GM18519 (cell line): ENCODE results near the gene ARID5B.

Experiments used
- ATAC-seq: cut with Tn5 transposase; IDR thresholded peaks from one replicate; pipeline ENCODE4 v1.9.1; 2021; ENCODE audit warnings: mild to moderate bottlenecking, moderate library complexity; ENCODE audit not compliant: unreplicated experiment, low FRiP score

ARID5B gene

GRCh38 chr10:61902445-61903220, 1.1 kb downstream of the ARID5B start:
- no peak for ATAC-seq

- ATAC-seq = peak; percentile 35
Measured at GRCh38 chr10:61903221-61903927, 1.9 kb downstream of the ARID5B start.

DNA sequence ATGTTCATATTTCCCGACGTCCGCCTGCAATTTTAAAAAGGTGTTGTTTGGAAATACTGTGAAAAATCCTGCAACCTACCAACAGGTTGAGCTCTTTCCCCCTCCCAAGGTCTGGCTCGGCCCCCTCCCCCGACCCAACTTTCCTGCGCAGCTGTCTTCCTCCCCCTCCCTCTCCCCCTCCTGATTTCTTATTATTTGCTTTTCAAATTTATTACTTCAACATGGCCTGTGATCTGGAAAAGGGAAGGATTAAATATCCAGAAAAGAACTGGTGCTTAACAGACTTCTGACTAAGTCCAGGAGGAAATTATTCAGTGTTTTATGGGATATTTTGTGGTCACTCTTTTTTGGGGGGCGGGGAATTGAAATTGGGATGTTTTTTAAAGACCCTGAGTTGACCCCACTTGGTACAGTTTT, 2.4 kb downstream of the ARID5B start:
- no peak for ATAC-seq

GRCh38 chr10:61904733-61905725, 3.5 kb downstream of the ARID5B start:
- ATAC-seq = no peak

- ATAC-seq = no peak
Measured at GRCh38 chr10:61905837-61906561, 4.5 kb downstream of the ARID5B start.

GRCh38 chr10:61906562-61906901, 5.0 kb downstream of the ARID5B start:
- no peak for ATAC-seq

DNA sequence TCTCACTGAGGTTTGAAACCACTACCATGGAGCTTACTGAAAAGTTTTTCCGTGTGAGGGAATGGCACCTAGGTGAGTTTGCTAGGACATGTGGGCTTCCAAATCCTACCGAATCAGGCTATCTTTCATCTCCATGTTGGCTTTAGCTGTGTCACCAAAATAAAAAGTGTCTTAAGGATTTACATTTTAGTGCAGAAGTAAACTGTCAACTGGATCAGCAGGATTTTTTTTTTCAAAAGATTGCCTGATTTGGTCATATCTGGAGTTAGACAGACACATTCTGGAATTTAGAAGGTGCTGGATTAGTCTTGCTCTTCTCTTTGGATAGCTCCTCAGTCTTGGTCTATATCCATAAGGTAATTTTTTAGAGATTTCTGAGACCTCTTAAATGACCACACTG, 5.5 kb downstream of the ARID5B start:
- ATAC-seq = no peak

GRCh38 chr10:61907587-61907986, 6.1 kb downstream of the ARID5B start:
- ATAC-seq = no peak

DNA sequence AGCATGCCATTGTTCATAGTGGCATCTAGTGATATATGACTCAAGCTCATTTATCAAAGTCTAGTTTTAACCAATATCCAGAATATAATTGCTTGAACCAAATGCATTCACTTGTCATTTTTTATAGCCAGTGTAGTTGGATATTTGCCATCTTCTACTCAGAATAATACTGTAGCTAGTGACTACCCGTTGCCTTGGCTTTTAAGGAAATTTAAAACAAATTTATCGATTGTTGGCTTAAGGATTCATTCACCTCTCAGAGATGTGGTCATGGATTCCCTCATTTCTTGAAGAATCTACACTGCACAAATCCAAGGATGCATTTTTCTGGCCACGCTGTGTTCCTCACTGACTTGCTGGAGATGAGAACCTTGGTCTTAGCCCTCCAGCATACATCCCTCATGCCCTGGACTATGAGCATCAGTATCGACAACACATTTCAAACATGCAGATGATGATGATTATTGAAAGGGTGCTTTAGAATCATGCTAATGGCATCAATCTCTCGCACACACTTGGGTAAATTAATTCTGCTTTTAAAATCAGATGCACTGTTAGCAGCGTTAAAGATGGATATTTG, 8.8 kb downstream of the ARID5B start:
- ATAC-seq = no peak

DNA sequence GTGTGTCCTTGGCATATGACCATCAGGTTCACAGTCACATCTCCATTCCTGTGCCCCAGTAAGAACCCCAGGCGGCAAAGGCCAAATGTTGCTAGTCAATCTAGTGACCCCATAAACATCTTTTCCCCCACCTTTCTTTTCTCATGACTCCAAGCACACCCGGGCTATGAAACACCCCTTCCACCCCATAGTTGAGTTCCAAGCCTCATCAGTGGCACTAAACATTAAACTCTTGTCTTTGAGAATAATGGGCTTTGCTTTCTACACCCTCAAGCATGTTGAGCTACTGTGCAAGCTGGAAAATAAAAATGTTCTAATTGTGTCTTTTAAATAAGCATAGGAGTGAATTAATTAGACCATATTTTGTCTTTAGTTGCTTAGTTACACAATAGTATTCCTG, 9.4 kb downstream of the ARID5B start:
- ATAC-seq = no peak

DNA sequence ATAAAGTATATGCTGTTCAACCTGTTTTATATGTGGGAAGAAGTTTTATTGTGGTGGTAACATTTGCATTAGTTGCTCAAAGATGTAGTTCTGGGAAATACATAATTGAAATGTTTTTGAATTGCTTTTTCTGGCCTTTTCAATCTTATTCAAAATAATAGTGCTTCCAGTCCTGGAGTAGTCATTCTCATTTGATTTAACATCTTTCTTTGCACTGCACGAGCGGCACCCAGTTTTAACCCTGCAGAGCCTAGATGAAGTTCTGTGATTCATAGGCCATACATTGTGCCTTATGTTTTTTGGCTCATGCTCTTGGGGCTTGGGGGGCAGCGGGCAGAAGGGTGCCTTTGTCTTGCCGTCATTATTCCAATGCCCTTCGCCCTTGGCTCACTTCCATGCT, 9.9 kb downstream of the ARID5B start:
- no peak for ATAC-seq

GRCh38 chr10:61912981-61913380, 11.5 kb downstream of the ARID5B start:
- no peak for ATAC-seq

GRCh38 chr10:61918140-61918539, 16.6 kb downstream of the ARID5B start:
- no peak for ATAC-seq

DNA sequence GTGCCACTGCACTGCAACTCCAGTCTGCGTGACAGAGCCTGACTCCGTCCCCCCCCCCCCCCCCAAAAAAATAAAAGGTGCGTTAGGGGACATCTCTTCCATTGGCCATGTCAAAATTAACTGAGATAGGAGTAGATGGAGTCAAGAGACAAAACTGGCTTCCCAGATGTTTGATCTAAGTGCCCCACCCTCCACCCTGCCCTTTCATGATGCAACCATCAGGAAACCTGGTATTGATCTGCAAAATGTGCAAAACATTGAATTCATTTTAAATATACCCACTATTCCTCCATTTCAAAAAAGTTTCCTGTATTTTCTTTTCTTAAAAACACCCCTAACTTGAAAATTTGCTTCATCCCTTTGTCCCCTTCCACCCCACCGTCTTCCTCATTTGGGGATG, 17.5 kb downstream of the ARID5B start:
- ATAC-seq = no peak

GRCh38 chr10:61919646-61920215, 18.2 kb downstream of the ARID5B start:
- ATAC-seq = no peak

DNA sequence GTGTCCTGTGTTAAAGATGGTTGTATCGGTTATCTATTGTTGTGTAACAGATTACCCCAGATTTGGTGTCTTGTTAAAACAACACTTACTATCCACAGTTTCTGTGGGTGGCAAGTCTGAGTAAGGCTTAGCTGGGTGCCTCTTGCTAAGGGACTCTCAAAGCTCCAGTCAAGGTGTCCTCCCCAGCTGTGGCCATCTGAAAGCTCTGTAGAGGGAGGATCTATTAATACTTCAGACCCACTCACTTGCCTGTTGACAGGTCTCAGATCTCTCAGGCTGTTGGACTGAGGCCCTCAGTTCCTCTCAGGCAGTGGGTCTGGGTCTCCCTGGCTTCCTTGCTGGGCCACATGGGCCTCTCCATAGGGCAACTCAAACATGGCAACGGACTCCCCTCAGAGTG, 19.6 kb downstream of the ARID5B start:
- no peak for ATAC-seq

DNA sequence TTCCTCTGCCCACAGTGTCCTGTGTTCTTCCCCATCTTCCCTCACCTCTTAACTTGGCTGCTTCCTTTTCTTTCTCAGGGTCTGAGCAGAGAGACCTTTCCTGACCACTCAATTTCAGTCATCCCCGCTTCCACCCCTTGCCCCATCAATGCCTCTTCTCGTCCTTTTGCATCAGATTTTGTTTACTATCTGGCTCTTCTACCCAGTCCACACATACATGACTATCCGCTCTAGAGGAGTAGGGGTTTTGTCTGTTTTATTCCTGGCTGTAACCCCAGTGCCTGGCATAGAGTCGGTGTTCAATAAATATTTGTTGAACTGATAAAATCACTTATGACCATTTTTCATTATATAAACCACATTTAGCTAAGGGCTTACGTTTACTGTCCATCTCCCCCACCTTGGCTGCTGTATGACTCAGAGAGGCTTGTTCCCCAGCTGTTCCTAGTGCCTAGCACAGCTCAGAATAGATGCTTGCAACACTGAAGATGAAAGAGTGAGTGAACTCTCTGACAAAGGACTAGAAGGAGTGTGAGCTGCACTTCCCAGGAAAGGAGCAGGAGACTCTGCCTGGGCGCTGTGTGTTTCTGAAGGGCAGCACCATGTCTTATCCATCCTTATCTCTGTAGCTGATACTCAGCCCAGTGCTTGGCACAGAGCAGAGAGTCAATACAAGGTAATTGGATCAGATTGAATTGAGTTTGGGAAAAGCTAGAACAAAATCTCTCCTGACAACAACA, 21.9 kb downstream of the ARID5B start:
- no peak for ATAC-seq

DNA sequence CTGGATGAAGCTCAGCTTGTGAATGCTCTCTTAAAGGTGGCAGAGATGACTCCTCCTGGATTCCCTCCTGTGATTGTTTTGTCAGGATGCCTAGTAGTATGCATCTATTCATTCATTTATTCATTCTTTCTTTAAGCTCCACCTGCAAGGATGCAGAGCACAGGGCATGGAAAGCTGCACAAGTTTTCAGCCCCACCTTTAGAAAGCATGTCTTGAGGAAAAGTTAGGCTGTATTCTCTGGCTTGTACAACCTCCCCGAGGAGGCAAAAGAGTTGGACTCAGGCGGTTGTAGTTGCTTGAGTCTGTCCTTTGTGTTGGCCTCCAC, 22.4 kb downstream of the ARID5B start:
- ATAC-seq = no peak

GRCh38 chr10:61929555-61929954, 28.1 kb downstream of the ARID5B start:
- no peak for ATAC-seq
